ENCODE measurements around the gene CHCT1.

The CHCT1 gene

GRCh38 chr17:60442271-60443173, 20.2 kb downstream of the CHCT1 start:
- no peak for DNase-seq (ENCODE audit: low spot score)

GRCh38 chr17:60443713-60444112, 21.4 kb downstream of the CHCT1 start:
- no peak for DNase-seq (ENCODE audit: low spot score)

- no peak for DNase-seq (ENCODE audit: low spot score)
Measured at GRCh38 chr17:60445144-60445543, 22.9 kb downstream of the CHCT1 start.

- DNase-seq (ENCODE audit: low spot score): no peak
Measured at GRCh38 chr17:60447375-60447774, 25.1 kb downstream of the CHCT1 start.

GRCh38 chr17:60451071-60451470, 28.8 kb downstream of the CHCT1 start:
- DNase-seq (ENCODE audit: low spot score): no peak

GRCh38 chr17:60451965-60452364, 29.7 kb downstream of the CHCT1 start:
- DNase-seq (ENCODE audit: low spot score): no peak

GRCh38 chr17:60455378-60455777, 33.1 kb downstream of the CHCT1 start:
- no peak for DNase-seq (ENCODE audit: low spot score)

GRCh38 chr17:60457148-60457547, 34.9 kb downstream of the CHCT1 start:
- no peak for DNase-seq (ENCODE audit: low spot score)

GRCh38 chr17:60461584-60461983, 39.3 kb downstream of the CHCT1 start:
- no peak for DNase-seq (ENCODE audit: low spot score)

GRCh38 chr17:60463157-60463835, 41.0 kb downstream of the CHCT1 start:
- no peak for DNase-seq (ENCODE audit: low spot score)

GRCh38 chr17:60464343-60464742, 42.1 kb downstream of the CHCT1 start:
- no peak for DNase-seq (ENCODE audit: low spot score)

- no peak for DNase-seq (ENCODE audit: low spot score)
Measured at GRCh38 chr17:60468371-60468770, 46.1 kb downstream of the CHCT1 start.

GRCh38 chr17:60471451-60471850, 49.2 kb downstream of the CHCT1 start:
- DNase-seq (ENCODE audit: low spot score): no peak

- no peak for DNase-seq (ENCODE audit: low spot score)
Measured at GRCh38 chr17:60472449-60472848, 50.2 kb downstream of the CHCT1 start.

GRCh38 chr17:60473788-60474187, 51.5 kb downstream of the CHCT1 start:
- no peak for DNase-seq (ENCODE audit: low spot score)

All from CD4-positive, alpha-beta T cell treated with Interleukin-15 for 4 hours (primary cell).